Astrocyte of the cerebellum (primary cell): ENCODE results near the gene SMIM35.

Source experiments
- DNase-seq: peaks from one replicate; pipeline ENCODE4 v3.0.0-alpha.2; 2011; ENCODE audit warnings: low read depth
- H3K4me3 ChIP-seq: 2 replicates; pipeline ENCODE4 v1.5.1; 2011; ENCODE audit warnings: mild to moderate bottlenecking, low read depth, low read length, moderate library complexity
- CTCF ChIP-seq: IDR thresholded peaks from 2 replicates; pipeline ENCODE4 v1.5.1; 2012; ENCODE audit warnings: low read length, low read depth, moderate library complexity, mild to moderate bottlenecking; ENCODE audit errors: missing control alignments
- in situ Hi-C: cut with HindIII; loops from 2 replicates; pipeline ENCODE4 v1.10.0; 2017; ENCODE audit warnings: low sequenced_read_pairs

Gene SMIM35

GRCh38 chr11:118129471-118130172, 42.9 kb upstream of the SMIM35 start:
- TF ChIP-seq CTCF = no peak
- DNase-seq = no peak
- H3K4me3 ChIP-seq = no peak overlapping the region
- in situ Hi-C loops = no loop called here

- no peak overlapping the region for H3K4me3 ChIP-seq
- in situ Hi-C loops = no loop called here
- no peak for TF ChIP-seq CTCF
- no peak for DNase-seq
Observed at GRCh38 chr11:118128721-118129470, 42.1 kb upstream of the SMIM35 start.

GRCh38 chr11:118128310-118128709, 41.5 kb upstream of the SMIM35 start:
- in situ Hi-C loops = no loop called here
- TF ChIP-seq CTCF = no peak
- no peak overlapping the region for H3K4me3 ChIP-seq
- no peak for DNase-seq

- DNase-seq = no peak
- in situ Hi-C loops = no loop called here
- no peak for TF ChIP-seq CTCF
- H3K4me3 ChIP-seq = no peak overlapping the region
Observed at GRCh38 chr11:118126082-118126838, 39.5 kb upstream of the SMIM35 start.

- in situ Hi-C loops = no loop called here
- DNase-seq = no peak
- TF ChIP-seq CTCF = no peak
- no peak overlapping the region for H3K4me3 ChIP-seq
Observed at GRCh38 chr11:118124929-118125535, 38.3 kb upstream of the SMIM35 start.

DNA sequence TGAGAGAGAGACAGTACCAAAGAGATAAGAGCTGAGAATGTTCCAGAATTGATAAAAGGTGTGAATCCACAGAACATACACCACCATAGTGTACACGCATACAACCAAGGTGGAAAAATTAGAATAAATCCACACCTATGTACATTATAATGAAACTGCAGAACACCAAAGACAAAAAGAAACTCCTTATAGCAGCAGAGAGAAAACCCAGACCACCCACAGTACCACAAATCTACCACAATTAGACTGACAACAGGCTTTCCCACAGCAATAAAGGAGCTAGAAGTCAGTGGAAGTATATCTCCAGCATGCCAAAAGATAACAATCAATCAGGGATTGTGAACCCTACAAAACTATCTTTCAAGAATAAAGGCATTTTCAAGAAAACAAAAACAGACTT, 34.0 kb upstream of the SMIM35 start:
- no peak overlapping the region for H3K4me3 ChIP-seq
- TF ChIP-seq CTCF = no peak
- in situ Hi-C loops = no loop called here
- DNase-seq = no peak
